ENCODE results near the gene SLFN14.
"Not testable (repeated sequence)": the region's sequence is repeated elsewhere in the genome, so short reads cannot be mapped to it uniquely, and the experiment has no call there.

The SLFN14 gene

GRCh38 chr17:35557353-35557752 is 3.3 kb downstream of the SLFN14 start:
- DNase-seq, result no peak

- no peak for DNase-seq
Observed at GRCh38 chr17:35555691-35556090, 4.9 kb downstream of the SLFN14 start.

- no peak for DNase-seq
Observed at GRCh38 chr17:35554668-35555067, 6.0 kb downstream of the SLFN14 start.

GRCh38 chr17:35553310-35553709 is 7.3 kb downstream of the SLFN14 start:
- no peak for DNase-seq

- DNase-seq, result no peak
Observed at GRCh38 chr17:35548978-35549377, 11.6 kb downstream of the SLFN14 start.

- DNase-seq, result no peak
Observed at GRCh38 chr17:35548208-35548810, 12.3 kb downstream of the SLFN14 start.

- DNase-seq, result no peak
Observed at GRCh38 chr17:35546487-35546886, 14.1 kb downstream of the SLFN14 start.

GRCh38 chr17:35545150-35545549 is 15.5 kb downstream of the SLFN14 start:
- DNase-seq, result no peak

GRCh38 chr17:35543856-35544255 is 16.8 kb downstream of the SLFN14 start:
- DNase-seq, result no peak

- DNase-seq, result no peak
Observed at GRCh38 chr17:35542990-35543389, 17.6 kb downstream of the SLFN14 start.

GRCh38 chr17:35541434-35541833 is 19.2 kb downstream of the SLFN14 start:
- DNase-seq, result no peak

GRCh38 chr17:35540589-35541404 is 19.8 kb downstream of the SLFN14 start:
- DNase-seq, result peak; percentile 22

GRCh38 chr17:35539659-35540026 is 21.0 kb downstream of the SLFN14 start:
- DNase-seq, result no peak

- peak; percentile 23 for DNase-seq
Observed at GRCh38 chr17:35537601-35538141, 22.9 kb downstream of the SLFN14 start, which contains the start of gene SLFN12L. Gene SLFN12L (minus strand): TSS chr17:35537678. CDS start chr17:35522364, 15,314 bp downstream.

GRCh38 chr17:35536664-35537171 is 23.9 kb downstream of the SLFN14 start:
- peak; percentile 20 for DNase-seq

- not testable (repeated sequence) for DNase-seq
Observed at GRCh38 chr17:35535406-35535805, 25.2 kb downstream of the SLFN14 start.

GRCh38 chr17:35534576-35535093 is 26.0 kb downstream of the SLFN14 start:
- DNase-seq, result no peak

GRCh38 chr17:35531160-35531559 is 29.5 kb downstream of the SLFN14 start:
- no peak for DNase-seq

GRCh38 chr17:35529866-35530265 is 30.8 kb downstream of the SLFN14 start:
- no peak for DNase-seq

- DNase-seq, result not testable (repeated sequence)
Observed at GRCh38 chr17:35529326-35529725, 31.3 kb downstream of the SLFN14 start.

- DNase-seq, result no peak
Observed at GRCh38 chr17:35523296-35523695, 37.3 kb downstream of the SLFN14 start.

- peak; percentile 51 for DNase-seq
Observed at GRCh38 chr17:35521654-35522256, 38.9 kb downstream of the SLFN14 start.

GRCh38 chr17:35521150-35521549 is 39.5 kb downstream of the SLFN14 start:
- DNase-seq, result no peak

Data from activated gamma-delta T cell treated with Interleukin-2 at 50 U/mL for 16 hours (primary cell).